HG03378 (cell line): ENCODE data around the gene GMDS.

Source experiments
- ATAC-seq: cut with Tn5 transposase; IDR thresholded peaks from one replicate; pipeline ENCODE4 v1.9.1; 2021; ENCODE audit warnings: mild to moderate bottlenecking, moderate library complexity; ENCODE audit not compliant: unreplicated experiment

The GMDS gene

DNA sequence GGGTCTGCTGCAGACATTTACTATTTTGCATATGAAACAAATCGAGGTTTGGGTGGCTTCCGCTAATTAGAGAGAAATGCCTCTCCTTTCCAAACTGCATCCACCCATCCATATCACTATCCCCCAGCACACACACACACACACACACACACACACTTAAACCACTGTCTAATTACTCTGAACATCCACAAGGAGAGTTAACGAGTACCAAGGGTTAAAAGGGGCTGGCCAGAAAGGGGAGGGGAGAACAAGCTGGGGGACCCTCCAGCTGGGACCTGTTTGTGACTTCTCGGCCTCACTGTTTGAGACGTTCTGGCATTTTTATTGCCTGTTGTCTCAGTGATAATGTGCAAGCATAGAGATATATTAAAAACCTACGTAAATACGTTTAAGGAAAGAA is 374.5 kb downstream of the GMDS start:
- ATAC-seq, result no peak

DNA sequence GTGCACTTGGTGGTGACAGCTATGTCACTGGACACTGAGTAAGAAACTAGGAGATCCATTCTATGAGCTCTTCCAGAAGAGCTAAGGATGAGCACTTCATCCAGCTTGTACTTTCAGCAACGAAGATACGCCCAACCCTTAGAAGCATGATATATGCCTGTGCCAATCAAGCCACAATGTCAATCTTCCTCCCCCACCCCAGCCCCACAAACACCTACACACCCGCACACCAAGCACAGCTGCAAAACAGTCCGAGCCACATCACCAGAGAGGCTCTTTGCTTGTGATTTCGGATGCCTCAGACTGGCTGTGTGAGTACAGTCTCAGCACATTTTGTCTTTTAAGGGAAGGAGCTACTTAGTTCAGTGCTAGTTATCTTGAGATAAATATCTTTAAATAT is 375.2 kb downstream of the GMDS start:
- no peak for ATAC-seq

DNA sequence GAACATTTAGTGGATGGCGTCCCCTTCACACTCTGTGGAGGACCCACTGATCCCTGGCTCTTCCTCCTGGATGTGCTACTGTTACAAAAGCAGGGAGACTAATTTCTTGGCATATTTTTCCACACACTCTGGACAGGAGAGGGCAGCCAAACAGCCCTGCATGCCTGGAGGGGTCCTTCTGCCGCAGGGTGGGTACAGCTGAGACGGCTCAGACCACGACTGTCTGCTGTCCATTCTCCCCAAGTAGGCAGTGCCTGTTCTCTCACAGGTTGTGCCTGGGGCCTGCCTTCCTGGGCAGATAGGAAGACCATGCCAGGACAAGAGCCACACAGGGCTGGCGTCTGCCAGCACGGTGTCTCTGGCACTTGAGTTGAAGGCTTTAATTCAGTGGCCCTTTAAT is 375.6 kb downstream of the GMDS start:
- ATAC-seq, result no peak

DNA sequence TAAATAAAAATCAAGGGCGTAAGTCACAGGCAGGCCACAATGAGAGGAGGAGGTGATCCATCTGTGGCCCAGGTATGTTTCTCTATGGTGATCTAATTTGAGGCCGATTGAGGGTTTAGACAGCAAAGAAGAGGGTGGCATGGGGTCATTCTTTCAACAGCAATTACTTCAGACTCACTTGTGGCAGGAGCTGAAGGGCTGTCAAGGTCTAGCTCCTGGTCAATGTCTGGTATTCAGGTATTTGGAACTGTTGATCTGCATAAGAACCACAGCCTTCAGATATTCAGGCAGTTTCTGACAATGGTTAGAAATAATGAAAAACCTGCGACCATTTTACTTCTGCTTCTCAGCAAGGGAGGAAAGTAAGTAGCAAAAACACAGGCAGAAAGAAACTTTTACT is 376.1 kb downstream of the GMDS start:
- no peak for ATAC-seq

DNA sequence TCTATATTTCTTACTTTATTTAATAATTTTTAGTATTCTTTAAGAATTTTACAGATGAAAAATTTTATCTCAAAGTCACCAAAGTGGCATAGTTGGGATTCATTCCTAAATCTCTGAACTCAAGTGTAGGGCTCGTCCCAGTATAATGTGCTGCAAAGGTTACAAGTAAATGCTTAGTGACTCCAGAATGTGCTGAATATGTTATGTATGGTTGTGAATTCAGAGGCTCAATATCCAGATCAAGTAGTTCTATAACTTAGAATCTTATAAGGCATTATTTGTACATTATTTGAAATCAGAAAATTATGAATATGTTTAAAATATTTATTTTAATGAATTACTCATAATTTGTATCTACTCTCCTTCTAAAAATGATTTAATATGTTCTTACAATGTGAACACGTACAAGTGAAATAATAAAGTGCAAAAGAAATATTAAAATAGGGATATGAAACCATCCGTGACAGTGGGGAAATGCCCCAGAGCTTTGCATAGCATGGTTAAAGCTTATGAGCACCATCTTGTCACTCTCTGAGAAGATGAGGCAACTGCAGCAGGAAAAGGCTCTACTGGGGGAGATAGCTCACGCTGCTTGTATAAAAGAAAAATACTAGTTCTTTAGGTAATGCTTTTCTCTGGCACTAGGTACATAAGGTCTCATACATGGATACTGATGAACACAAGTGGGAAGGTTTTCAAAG is 376.7 kb downstream of the GMDS start:
- ATAC-seq, result peak; percentile 88

DNA sequence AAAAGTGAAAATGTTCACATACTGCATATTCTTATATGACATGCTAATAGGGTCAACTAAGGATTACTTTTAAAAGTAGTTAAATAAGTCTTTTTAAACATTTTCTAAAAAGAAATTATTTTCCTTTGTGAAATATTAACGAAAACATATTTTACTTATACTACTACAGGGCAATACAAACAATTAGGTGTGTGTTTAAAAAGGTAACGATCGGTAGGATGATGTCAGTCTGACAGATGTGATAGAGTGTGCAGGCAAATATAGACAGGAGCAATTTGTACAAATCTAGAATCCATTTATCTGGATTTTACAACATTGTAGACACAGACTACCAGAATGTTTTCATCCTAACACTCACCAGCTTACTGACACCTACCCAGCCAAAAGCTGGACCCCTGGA is 378.2 kb downstream of the GMDS start:
- ATAC-seq, result no peak

DNA sequence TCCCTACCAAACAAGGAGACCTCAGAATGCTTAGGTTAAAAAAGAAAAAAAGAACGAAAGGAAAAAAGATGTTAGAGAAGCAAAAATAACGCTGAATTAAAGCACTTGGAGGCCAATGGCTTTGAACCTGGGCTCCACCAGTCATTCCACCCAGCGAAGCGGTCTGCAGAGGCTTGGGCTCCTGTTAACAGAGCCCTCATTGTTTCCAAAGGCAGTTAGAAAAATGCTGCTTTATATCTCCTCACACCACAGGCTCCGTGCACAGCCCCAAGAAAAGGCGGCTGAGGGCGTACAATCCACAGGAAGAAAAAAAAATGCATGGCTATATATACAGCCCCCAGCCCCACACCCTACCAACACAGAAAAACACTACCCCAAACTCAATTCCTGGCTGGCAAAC is 379.8 kb downstream of the GMDS start:
- ATAC-seq, result no peak

DNA sequence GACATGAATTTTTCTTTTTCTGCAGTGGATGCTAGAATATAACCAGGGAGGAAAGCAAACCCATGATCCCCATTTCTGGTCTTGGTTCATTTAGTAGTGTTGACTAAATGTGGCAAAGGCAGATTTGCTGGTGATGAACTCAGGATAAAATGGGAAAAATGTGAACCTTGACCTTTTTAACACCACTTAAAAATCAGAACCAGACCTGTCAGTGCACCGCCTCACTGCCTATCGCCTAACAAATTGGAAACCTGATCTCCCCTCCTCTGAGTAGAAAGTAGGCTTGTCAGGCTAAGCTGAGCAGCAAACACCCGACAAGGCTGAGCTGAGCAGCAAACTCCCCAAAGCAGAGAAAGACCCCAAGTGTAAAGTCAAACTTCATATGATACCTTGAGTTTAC is 380.9 kb downstream of the GMDS start:
- ATAC-seq, result no peak

DNA sequence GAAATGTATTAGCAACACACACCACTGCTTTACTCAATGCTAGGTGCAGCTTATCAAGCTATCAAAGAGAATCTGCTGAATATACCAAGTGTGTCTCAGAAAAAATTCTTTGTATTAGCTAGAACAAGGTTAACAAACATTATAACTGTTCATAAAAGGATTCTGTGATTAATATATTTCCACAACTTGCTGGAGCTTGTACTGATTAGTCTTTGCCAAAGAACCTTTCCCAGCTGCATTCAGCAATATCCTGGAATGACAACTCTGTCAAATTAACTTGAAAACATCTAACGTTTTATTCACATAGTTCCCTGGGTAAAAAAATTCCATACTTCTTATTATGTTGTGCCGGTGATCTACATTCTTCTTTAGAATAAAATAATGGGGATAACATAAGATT is 383.0 kb downstream of the GMDS start:
- no peak for ATAC-seq

DNA sequence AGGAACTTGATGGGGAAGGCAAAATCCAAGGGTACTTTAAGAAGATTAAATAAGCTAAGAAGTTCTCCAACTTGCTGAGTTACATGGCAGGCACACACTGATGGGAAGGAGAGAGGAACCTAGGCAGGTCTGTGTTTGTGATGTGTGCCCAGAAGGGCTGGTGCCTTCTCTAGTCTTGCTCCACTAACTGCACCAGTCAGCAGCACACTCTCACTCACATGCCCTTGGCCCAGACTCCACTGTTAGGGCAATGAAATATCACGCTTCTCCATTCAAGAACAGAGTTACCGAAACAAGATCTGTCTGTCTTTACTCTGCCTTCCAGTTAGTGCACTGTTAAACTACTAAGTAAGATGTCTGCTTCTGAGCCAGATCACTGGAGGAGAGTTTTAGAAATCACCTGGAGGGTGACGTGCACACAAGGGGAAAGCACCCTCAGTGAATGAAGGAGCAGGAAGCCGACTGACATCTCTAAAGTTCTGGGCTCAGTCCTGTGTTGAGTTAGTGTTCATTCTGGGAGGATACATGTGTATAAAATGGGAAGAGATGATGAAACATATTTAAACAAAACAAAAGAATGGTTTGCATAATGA is 384.6 kb downstream of the GMDS start:
- no peak for ATAC-seq

DNA sequence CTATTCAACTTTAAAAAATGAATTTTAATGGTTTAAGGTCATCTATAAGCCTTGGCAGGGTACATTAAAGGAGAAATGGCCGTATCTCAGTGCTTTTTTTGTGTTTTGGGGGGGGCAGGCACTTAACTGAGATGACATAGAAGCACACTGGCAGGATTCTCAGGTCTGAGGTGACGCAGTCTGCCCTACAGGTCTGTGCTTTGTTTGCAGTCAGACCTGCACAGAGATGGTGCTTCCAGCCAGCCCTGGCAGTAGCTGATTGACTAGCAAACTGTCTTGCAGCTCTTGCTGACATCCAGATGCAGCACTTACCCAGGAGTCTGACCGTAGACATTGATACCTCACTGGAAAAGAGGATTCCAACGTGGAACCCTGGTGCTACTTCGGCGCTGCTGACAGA is 386.5 kb downstream of the GMDS start:
- ATAC-seq, result no peak

DNA sequence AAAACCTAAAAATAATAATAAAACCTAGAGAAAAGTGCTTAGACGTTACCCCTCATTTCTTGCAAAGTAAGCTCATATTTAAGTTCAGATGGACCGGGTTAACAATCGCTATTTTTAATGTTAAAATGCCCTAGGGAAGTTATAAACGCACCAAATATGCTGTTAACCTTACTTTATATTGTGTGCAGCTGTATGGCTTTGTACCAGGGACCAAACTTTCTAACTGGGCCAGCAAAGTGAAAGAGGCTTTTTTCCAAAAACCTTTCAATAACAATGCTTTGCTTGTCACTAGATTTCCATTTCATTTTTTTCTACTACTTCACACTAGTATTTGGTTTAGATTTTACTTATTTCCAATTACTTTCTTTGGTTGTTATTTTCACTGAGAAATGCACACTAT is 387.2 kb downstream of the GMDS start:
- ATAC-seq, result no peak

DNA sequence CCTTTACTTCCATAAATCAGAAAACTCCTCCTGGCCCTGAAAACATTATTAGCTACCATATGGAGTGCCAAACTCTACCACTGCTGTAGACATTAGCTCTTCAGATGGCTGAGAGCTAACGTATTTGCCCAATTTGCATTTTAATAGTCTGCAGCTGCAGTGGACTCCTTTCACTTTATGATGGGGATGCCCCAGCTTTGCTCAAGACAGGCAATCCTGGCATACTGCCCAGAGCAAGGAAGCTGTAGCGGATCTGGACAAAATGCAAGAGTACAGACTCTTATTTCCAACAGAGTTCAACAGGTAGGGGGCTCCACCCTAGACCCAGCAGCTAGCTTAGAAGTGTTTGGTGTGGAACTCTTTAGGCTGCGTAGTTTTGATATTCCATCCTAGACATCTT is 389.0 kb downstream of the GMDS start:
- ATAC-seq, result peak; percentile 64

DNA sequence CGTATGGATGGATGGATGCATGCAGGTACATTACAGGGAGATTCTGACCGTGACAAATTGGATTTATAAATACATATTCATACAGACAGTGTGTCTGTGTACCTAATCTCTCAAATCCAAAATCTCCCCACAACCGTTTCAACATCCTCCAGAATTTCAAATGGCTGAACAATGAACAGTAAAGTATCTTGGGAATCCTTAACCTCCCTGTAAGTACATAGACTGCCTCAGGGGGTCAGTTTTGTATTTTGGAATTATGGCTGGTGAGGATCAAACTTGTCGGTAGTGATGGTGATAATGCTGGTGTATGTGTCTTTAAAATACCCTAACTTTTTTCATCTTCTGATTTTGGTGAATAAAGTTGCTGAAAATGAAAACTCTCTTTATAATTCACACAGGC is 389.5 kb downstream of the GMDS start:
- ATAC-seq, result no peak

DNA sequence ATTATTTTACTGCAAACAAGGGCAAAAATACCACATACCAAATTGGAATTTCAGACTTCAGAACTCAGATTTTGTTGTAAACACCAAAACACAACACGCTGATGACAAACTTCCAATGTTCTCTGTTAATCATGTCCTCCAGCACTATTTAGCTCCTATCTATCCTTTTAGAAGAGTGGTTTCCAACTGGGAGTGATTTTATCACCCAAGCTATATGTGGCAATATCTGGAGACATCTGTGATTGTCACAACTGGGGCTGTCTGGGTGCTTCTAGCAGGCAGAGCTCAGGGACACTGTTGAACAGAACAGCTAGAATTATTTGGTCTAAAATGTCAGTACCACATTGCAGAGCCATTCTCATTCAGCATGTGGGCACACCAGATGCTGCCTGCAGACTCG is 391.1 kb downstream of the GMDS start:
- ATAC-seq, result no peak

DNA sequence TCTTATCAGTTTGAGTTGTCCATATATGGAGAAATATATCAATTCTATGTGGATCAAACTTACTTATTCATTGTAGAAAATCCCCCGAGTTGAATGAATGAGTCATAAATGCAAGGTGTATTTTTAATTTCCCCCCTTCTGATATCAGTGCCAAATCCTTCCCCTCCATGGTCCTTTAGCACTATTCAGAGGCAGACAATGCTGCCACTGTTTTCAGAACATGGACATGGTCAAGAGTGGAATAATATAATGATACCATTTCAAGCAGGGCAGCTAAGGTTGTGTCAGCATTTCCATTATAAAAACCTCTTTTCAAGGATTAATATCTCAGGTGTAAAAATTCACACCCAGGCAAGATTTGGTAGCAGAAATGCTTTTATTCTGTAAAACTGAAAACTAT is 391.6 kb downstream of the GMDS start:
- no peak for ATAC-seq

DNA sequence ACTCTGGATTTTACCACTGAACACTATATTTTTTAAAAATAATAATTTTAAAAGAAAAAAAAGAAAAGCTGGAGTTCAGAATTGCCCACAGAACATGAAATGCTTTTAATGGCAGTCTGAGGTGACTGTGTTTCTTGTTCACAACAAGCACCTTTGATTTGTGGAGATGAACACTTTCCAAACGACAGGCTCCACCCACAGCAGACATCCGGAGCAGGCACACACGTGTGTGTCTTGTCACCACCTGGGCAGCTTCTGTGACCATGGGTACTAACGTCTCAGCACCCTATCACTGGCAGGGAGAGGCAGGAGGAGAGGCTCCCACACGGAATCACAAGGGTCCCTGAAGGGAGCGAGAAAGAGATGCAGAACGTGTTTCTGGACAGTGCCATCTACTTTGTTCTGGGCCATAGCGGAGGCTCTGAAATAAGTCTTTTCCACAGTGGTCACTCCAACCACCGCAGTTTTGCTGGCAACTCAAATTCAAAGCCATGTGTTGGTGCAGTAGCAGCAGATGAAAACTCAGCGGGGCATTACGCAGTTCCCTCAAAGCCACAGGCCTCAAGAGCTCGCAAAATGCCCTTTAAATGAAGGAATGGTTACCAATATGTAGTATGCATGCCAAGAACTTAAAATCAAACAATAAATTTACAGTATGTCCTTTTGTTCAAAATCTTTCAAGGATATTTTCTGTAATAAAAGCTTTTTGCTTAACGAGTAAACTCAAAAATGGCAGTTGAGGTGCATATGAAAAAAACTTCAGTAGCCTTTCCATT is 393.5 kb downstream of the GMDS start:
- no peak for ATAC-seq

DNA sequence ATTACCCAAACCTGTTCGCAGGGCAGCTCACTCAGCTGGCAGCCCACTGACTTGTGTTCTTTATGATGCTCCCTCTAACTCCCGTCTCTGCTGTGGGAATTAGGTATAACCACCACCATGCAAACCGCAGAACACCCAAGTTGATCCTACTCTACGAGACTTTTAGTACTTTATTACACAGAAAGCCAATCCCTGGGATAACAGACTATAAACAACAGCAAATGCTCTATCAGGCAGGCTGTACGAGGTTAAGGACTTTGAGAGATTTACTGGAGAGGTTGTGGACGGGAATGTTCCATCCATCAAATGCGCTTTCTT is 394.6 kb downstream of the GMDS start:
- no peak for ATAC-seq

DNA sequence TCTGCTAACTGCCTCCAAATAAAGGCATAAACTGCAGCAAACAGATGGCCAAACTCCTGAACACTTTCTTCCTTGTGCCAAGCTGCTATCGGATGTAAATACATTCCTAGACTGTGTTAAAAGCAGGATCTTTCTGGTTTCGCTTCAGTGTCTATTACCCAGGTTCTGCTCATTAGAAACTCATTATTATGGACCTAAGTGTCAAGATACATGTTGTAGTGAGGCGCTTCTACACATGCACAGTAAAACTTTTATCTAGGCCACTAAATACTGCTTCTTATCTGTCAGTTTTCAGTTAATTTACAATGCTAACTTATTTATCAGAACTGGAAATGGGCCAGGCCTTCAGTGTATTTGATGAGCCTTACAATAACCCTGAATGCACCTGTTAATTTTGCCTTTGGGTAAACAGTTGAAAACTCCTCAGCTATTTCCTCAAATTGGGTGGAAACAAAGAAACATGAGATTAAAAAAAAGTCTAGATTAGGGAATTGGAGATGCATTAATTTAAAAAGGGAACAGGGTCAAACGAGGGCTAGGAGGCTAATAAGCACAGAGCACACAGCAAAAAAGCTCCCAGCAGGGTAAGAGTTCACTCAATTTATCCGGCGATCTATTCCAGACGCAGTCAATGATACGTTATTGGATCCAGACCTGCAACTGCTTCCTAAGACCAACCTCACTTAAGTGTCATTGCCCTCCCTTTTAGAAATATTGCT is 395.1 kb downstream of the GMDS start:
- no peak for ATAC-seq

DNA sequence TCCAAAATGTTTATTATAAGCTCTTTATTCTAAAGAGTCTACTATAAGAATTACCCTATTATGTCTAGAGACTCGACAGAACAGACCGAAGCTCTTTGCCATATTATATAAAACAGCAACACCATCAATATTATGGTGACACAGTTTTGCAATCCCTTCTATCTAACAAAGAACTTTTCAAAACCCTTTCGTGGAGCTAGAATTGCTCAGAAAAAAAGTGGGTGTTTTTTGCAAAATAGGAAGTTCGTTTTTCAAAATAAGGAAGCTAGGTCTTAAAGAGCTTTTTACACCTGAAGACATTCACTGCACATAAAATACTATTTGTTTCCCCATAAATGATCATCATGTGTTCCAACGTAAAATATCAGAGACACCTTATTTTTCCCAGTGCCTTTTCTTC is 395.7 kb downstream of the GMDS start:
- no peak for ATAC-seq

DNA sequence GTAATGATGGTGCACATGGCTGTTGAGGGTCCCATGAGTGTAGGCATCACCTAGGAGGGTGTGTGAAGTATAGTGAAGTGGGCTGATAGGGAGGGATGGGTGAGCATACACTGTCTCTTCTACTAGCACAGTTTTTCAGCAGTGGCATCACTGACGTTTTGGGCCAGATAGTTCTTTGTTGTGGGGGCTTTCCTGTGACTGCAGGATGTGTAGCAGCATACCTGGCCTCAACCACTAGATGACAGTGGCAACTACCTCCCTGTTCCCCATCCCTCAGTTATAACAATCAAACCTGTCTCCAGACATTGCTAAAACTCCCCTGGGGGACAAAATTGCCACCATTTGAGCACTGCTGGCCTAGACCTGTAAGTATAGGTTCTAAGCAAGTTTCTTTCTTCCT is 396.7 kb downstream of the GMDS start:
- no peak for ATAC-seq

DNA sequence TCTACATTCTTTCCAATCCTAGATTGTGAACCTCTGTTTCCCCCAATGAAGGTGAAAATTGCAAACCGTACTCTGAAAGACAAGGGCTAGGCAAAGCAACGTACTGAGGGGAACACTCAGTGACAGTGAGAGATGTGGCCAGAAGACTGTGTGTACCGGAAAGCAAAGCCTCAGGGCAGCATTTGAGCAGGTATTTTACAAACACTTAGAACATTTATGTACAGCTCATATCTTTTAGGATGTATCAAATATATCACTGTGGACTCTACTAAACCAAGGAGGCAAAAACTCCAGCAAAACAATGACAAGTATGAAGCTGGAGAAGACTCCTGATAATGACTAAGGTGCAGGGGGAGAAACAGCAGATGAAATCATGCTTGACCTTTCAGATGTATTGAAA is 398.8 kb downstream of the GMDS start:
- ATAC-seq, result no peak
